Fibroblast of skin of abdomen (primary cell): ENCODE measurements around the gene OR2A2. TPM values are rescaled to one million over a fixed set of nuclear protein-coding genes. Genes with fewer than 3 reads are reported as not detected.
"Not testable (repeated sequence)": the region's sequence is repeated elsewhere in the genome, so short reads cannot be mapped to it uniquely, and the experiment has no call there.

Experiments
- DNase-seq: peaks from one replicate; pipeline ENCODE4 v3.0.0-alpha.2; 2013
- polyA plus RNA-seq, 2 experiments: library from polyadenylated mRNA; unstranded; fragments of 120-200 nt; gene quantifications; one replicate each; pipeline ENCODE4 v1.2.1, GENCODE V29; 2013; ENCODE audit not compliant: insufficient read length in 2 of 2

The OR2A2 gene, protein sequence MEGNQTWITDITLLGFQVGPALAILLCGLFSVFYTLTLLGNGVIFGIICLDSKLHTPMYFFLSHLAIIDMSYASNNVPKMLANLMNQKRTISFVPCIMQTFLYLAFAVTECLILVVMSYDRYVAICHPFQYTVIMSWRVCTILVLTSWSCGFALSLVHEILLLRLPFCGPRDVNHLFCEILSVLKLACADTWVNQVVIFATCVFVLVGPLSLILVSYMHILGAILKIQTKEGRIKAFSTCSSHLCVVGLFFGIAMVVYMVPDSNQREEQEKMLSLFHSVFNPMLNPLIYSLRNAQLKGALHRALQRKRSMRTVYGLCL
- polyA plus RNA-seq (2013, experiment 1 of 2; ENCODE audit: insufficient read length), result not detected
- polyA plus RNA-seq (2013, experiment 2 of 2; ENCODE audit: insufficient read length), result not detected

DNA sequence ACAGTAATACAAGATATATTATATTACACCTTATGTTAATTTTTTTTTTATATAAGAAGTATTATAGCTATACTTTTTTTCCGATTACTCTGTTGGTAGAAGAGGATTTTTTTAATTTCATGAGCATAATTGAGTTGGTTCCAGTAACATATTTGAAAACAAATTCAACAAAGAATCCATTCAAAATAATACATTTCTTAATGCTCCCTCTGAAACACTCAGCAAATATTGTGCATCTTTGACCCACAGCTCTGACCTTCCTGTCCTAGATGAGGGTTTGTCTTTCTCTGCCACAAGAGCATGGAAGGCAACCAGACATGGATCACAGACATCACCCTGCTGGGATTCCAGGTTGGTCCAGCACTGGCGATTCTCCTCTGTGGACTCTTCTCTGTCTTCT, at the start of gene OR2A2:
OR2A2 (plus strand) TSS at position 301 of the 400 bp plus-strand sequence; CDS start at position 301, 0 bp downstream.
- no peak for DNase-seq

DNA sequence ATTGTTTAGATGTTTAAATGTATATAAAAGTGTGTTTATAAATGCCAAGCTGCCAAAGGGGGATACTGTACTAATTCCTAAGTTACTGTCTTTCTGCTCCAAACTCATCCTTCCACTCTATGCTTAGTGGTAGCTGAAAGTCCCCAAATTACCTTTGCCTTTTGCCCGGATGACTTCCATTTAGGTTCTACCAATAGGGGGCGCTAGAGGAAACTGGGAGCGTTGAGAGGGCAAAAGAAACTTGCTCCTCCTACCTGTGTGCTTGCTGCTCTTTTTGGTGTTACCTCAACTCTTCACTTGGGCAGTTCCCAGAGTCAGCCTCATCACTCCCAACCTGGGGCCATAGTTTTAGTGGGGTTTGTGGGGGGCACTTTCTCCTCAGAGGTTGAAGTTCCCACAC, 45.7 kb upstream of the OR2A2 start:
- no peak for DNase-seq

DNA sequence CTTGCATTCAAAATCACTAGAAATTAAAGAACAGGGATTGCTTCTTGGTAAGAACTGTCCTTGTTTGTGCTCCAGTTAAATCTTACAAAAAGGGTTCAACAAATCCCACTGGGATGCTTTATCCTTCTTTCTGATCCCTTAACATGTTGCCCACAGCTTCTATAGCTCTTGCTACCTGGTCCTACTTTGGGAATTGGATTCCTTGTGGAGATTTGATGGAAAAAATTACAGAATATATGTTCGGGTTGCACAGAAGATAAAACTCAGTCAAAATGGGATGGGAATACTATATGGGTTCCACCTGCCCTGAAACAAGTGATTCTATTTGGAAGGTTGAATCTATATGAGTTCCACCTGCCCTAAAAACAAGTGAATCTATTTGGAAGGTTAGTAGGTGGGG, 39.9 kb upstream of the OR2A2 start, which contains the start of gene OR2A25:
OR2A25 (plus strand) TSS at position 301 of the 400 bp plus-strand sequence. CDS start 4,409 bp downstream, outside the sequence.
- no peak for DNase-seq

DNA sequence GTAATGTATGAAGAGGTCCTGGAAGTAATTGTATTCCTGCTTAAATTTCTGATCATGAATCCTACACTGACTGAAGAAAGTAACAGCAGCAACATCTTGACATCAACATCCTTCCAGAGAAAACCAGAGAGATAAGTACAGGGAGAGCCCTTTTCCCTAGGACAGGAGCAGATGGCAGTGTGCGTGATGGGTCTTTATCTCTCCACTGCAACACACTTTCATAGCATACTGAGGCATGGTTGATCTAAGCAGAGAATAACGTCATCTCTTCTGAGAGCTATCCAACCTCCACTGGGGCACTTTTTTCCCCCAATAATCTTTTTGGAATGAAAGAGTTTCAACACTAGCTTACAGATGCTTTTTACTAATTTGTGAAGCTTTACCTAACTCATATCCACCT, 39.4 kb upstream of the OR2A2 start:
- DNase-seq, result no peak

DNA sequence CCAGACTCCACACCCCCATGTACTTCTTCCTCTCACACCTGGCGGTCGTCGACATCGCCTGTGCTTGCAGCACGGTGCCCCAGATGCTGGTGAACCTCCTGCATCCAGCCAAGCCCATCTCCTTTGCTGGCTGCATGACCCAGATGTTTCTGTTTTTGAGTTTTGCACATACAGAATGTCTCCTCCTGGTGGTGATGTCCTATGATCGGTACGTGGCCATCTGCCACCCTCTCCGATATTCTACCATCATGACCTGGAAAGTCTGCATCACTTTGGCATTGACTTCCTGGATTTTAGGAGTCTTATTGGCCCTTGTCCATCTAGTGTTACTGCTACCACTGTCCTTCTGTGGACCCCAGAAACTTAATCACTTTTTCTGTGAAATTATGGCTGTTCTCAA, 35.0 kb upstream of the OR2A2 start:
- DNase-seq, result no peak

DNA sequence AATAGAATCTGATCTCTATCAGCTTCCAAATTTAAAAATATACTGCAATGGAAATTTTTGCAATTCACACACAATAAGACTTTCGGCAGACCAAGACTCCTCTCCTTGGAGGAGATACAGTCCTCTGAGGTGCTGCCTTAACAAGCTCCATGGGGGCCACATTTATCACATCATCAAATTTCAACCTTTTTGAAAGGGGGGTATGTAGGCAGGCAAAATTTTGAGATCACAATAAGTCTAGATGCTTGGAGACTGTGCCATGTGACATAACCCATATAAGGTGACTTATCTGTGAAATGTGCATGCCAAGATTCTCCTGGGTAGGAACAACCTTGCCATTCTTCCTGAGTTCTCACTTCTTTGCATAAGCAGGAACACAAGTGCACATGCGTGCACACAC, 23.4 kb upstream of the OR2A2 start, which contains the start of gene OR2A12:
OR2A12 (plus strand) TSS at position 301 of the 400 bp plus-strand sequence. CDS start 8,830 bp downstream, outside the sequence.
- no peak for DNase-seq

DNA sequence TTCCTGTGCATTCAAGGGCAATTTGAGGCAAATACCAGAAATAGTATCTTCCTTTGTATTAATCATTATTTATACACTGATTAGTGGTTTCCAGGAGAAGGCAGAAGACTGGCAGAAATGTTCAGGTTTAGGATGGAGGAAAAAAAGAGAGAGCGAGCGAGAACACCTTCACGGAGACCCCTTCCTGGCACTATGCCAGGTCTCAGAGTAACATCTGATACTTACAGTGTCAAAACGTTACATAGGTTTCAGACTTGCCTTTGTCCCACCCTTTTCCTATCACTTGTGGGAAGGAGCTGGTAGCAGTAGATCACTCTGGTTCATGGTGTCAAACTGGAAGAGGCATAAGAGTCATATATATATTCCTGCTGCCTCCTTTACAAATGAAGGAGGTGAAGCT, 22.7 kb upstream of the OR2A2 start:
- DNase-seq, result no peak

DNA sequence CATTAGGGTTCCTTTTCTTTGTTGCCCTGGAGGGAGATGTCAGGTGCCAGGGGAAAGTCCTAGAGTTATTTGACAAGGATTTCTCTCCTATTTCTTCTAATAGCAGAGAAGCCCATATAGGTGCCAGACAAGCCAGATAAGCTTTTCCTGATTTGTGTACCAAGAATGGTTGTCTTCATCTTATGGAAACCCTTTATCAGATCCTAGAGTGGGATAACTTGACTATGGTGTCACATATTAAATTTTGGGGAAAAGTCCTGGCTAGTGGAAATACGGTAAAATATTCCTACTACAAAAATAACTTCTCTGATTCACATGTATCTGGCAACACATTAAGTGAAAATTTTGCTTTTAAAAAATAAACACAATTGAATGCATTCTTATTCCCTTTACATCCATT, 22.2 kb upstream of the OR2A2 start:
- no peak for DNase-seq

DNA sequence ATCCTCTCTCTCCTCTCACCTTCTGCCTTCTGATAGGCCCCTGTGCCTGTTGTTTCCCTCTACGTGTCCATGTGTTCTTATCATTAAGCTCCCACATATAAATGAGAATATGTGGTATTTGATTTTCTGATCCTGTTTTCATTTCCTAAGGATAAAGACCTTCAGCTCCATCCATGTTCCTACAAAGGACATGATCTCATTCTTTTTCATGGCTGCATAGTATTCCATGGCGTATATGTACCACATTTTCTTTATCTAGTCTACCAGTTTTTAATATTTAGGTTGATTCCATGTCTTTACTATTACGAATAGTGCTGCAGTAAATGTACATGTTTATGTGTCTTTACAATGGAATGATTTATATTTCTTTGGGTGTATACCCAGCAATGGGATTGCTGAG, 18.7 kb upstream of the OR2A2 start:
- no peak for DNase-seq

DNA sequence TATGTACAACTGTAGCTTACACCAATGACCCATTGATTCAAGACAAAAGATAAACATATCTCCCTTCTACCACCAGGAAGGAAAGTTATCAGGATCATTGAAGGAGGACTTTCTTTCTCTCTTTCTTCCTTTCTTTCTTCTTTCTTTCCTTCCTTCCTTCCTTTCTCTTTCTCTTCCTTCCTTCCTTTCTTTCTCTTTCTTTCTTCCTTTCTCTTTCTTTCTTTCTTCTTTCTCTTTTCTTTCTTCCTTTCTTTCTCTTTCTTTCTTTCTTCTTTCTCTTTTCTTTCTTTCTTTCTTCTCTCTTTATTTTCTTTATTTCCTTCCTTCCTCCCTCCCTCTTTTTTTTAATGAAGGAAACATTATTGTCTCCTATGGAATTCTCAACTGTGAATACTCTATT, 10.6 kb upstream of the OR2A2 start:
- DNase-seq, result no peak

DNA sequence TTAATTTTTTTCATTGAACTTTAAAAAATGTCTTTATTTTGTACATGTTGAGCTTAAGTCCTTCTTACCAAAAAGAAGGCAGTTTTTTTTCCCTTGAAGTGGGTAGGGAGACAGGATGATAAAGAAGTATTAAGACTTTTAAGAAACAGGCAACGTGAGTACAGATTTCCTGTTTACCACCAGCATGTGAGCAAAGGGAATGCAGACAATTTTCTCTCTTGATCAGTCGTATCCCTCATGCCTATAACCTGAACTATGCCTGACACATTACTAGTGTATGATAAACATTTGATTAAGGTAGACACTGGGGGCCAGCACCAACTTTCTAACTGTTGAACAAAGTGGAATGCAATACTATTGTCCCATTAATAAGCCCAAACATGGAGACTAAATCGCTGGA, 8.8 kb upstream of the OR2A2 start:
- DNase-seq, result no peak

DNA sequence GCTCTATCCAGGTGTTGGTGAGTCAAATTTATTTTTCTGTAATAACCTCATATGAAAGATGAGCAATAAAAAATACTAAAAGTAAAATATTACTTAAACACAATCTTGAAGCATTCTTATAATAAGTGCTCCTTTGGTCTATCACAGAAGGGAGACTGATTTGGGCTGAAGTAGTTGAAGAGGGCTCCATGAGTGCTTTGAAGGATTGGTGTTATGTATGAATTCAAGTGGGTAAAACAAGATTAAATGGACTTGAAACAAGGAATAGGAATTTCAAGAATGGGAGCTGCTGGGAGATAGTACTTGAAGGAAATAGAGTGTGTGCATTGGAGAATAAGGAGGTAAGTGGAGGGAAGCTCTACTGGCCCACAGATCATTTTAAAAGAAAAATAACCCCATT, 7.3 kb upstream of the OR2A2 start:
- no peak for DNase-seq

DNA sequence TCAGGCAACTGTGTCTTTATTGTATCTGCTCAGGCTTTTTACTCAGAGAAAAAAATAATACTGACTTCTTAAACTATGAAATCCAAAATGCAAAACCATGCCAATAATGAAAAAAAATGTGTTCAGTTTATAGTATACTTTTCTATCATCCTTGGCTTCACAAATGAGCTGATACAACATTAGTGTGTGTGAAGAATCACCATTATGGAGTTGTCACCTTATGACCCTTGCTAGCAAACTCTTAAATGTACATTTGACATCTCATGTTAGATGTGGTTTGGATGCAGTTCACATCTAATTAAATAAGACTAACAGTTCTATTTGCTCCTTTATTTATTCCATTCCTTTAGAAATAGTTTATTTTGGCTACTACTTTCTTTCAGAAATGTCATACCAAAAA, 4.2 kb upstream of the OR2A2 start:
- DNase-seq, result no peak

DNA sequence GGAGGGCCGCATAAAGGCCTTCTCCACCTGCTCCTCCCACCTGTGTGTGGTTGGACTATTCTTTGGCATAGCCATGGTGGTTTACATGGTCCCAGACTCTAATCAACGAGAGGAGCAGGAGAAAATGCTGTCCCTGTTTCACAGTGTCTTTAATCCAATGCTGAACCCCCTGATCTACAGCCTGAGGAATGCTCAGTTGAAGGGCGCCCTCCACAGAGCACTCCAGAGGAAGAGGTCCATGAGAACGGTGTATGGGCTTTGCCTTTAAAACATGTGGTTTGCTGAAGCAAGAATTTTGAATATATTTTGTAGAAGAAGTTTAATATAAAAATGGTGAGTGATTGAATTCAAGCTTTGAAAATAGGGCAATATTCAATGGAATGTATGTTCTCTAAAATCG, 889 bp downstream of the OR2A2 start:
- DNase-seq, result no peak

DNA sequence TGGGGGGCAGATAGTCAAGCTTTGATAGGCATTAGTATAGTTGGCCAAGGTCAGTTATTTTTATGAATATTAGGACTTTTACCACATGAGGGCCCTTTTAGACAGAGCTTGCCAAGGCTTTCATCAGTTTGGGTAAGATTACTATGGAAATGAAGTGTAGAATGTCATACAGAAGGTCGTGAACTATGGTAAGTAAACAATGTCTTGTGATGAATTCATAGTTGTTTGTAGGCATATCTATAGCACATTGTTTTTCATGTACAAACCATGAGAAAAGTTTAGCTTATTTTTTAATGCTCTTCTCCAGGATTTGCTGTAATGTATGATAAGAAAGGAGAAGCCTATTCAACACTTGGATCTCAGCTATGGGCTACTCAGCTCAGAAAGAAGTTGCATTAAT, 4.3 kb downstream of the OR2A2 start:
- no peak for DNase-seq

DNA sequence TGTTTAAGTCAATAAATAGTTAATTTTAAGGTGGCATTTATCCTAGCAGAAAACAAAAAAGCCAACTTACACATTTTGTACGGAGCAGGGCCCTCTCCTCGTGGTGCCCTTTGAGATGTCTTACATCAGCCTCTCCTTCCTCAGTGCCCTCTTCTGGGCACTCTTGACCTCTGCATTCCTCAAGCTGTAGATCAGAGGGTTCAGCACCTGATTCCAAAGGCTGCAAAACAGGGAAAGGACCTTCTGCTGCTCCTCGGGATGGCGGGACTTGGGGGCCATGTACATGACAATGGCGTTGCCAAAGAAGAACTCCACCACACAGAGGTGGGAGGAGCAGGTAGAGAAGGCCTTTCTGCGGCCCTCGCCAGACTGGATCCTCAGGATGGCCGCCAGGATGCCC, 9.0 kb downstream of the OR2A2 start:
- no peak for DNase-seq

DNA sequence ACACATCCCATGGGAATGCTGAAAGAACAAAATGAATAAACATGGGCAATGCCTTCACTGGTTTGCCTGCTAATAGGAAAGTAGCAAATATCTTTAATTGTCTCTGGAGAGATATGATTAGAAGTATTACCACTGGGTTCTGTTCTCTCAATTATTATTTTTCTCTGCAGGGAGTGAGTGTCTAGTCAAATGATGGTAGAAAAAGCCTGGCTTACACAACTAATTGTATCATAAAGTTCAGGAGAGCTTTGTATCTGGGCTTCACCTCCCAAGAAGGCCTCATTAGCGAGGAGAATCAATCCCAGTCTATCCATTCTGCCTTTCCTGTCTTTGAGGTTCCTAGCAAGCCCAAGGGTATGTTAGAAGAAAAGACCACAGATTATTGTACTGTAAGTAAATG, 13.5 kb downstream of the OR2A2 start, which contains the start of gene OR2A14:
OR2A14 (plus strand) TSS at position 301 of the 400 bp plus-strand sequence. CDS start 5,937 bp downstream, outside the sequence.
- DNase-seq, result no peak

DNA sequence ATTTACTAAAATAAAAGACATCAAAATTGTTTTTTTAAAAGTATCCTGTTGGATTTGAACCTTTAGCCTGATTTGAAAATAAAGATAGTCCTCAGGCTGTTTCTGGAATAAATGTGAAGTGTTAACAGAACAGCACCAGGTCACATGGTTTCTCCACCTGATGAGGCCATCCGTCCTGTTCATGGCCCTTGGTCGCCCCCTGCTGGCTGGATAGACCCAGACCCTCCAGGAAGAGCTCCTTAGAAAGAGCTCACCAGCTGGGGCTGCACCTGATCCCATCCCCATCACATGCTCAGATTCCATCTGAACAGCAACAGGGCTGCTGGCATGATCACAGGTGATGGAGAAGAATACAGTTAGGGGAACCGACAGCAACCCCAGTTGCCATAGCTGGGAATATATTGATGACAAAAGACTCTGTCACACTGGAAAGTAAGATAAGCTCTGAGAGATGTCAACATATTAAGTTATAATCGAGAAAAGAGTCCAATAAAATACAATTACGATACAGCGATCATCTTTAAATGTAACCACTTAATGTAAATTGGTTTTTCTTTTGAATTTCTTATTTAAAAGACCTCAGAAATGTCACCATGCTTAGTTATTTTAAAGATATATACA, 18.4 kb downstream of the OR2A2 start:
- peak; percentile 59 for DNase-seq

DNA sequence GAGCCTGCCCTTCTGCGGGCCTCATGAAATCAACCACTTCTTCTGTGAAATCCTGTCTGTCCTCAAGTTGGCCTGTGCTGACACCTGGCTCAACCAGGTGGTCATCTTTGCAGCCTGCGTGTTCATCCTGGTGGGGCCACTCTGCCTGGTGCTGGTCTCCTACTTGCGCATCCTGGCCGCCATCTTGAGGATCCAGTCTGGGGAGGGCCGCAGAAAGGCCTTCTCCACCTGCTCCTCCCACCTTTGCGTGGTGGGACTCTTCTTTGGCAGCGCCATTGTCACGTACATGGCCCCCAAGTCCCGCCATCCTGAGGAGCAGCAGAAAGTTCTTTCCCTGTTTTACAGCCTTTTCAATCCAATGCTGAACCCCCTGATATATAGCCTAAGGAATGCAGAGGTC, 20.2 kb downstream of the OR2A2 start:
- not testable (repeated sequence) for DNase-seq

DNA sequence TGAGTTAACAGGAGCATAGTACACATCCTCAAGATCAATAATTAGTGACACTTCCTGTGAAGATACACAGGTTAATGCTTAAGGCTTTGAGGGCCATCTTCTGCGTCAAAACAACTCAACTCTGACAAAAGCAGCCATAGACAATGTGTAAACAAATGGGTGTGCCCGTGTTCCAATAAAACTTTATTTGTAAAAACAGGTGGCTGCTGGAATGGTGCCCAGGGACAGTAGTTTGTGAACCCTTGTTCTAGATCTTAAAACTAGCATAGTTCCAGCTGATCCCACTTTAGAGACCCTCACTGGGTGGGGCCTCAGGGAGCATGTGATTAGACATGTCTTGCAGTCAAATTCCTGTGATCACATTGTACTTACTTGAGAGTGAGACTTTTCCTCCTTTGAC, 21.3 kb downstream of the OR2A2 start:
- no peak for DNase-seq

DNA sequence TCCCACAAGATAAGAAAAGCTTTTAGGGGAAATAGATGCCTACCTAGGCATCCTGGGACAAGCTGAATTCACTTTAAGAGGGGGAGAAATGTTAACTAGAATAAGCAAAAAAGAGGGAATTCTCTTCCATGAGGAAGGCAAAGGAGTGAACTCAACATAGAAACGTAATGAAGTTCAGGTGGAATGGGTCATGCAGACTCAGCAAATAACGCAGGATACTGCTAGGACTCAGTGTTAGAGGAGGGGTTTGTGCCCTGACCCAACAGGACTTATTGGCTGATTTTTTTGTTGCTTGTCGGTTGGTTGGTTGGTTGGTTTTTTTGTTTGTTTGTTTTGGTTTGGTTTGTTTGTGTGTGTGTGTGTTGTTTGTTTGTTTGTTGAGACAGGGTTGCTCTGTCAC, 22.9 kb downstream of the OR2A2 start:
- no peak for DNase-seq

DNA sequence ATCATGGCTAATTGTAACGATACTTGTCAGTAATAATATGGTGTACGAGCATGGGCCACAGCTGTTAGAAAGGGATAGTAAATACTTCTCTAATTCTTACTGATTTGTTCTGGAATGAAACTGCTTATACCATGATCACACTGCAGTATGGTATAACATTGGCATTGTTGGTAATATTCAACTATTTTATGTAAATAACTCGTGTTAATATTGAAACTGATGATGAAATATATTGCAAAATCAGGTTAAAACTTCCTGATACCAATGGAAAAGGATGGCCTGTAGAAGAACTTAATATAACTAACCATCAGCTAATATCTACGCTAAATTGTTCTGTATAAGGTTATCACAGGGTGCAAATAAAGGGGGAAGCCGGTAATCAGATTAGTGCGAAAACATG, 23.9 kb downstream of the OR2A2 start:
- DNase-seq, result no peak

DNA sequence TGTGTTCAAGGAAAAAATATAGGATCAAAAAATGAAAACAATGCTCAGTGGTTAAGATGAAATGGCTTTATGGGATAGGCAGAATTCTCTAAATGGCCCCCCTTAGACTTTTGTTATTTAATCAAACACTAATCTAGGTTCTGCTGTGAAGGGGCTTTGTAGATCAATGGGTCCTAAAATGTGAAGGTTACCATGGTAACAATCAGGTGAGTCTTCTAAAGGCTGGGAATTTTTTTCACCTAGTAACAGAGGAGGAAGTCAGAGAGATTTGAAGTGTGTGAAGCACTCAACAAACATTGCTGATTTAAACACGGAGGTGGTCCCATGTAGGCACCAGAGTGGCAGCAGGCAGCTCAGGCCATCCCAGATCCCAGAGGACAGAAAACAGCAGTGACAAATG, 24.7 kb downstream of the OR2A2 start:
- DNase-seq, result no peak

DNA sequence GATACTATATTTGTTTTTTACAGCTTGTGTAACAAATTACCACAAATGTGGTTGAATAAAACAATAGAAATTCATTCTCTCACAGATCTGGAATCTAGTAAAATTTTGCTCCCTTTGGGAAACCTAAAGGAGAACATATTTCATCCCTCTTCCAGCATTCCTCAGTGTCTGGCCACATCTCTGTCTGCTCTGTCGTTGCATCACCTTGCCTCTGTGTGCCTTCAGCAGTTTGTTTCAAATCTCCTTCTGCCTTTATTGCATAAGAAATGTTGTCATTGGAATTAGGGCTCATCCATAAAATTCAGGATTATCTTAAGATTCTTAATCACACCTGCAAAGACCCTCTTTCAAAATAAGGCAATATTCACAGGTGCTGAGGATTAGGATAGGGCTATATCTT, 28.1 kb downstream of the OR2A2 start:
- DNase-seq, result peak; percentile 17
